Activated CD8-positive, alpha-beta T cell treated with anti-CD3 and anti-CD28 coated beads for 36 hours (primary cell): Measurements from ENCODE around the gene SDR9C7. TPM values are rescaled to one million over a fixed set of nuclear protein-coding genes. Genes with fewer than 3 reads are reported as not detected.

Experiments used
- ATAC-seq: fragments of 200-7000 bp; cut with Tn5 transposase; one replicate; pipeline ENCODE4 v1.10.0; 2021; ENCODE audit warnings: mild to moderate bottlenecking, moderate library complexity
- CTCF ChIA-PET: fragments of 350-600 bp; sonication (Branson Sonifier 250); formaldehyde crosslinking; loops from one replicate; lab custom pipeline; 2021; ENCODE audit warnings: antibody characterized with exemption; lab: Charles Lee
- POLR2A ChIA-PET: fragments of 350-600 bp; sonication (Branson Sonifier 250); formaldehyde crosslinking; loops from one replicate; lab custom pipeline; 2021; ENCODE audit warnings: antibody characterized with exemption; lab: Charles Lee
- DNase-seq: peaks from one replicate; pipeline ENCODE4 v3.0.0-alpha.2; 2020
- H3K27ac Mint-ChIP-seq: one replicate; pipeline ENCODE4 v1.8.0; 2021; ENCODE audit warnings: mild to moderate bottlenecking, mixed read lengths
- H3K27me3 Mint-ChIP-seq: one replicate; pipeline ENCODE4 v1.8.0; 2021; ENCODE audit warnings: mixed read lengths
- H3K36me3 Mint-ChIP-seq: one replicate; pipeline ENCODE4 v1.8.0; 2021; ENCODE audit warnings: low read depth, mixed read lengths
- H3K4me1 Mint-ChIP-seq: one replicate; pipeline ENCODE4 v1.8.0; 2021; ENCODE audit warnings: low read depth, mixed read lengths
- H3K4me3 Mint-ChIP-seq: one replicate; pipeline ENCODE4 v1.8.0; 2021; ENCODE audit warnings: mild to moderate bottlenecking, moderate library complexity, mixed read lengths
- H3K9me3 Mint-ChIP-seq: one replicate; pipeline ENCODE4 v1.8.0; 2021; ENCODE audit warnings: mixed read lengths
- intact Hi-C: fragments of 100-400 bp; cut with micrococcal nuclease; formaldehyde crosslinking; loops from one replicate; pipeline ENCODE4 v1.10.0; 2022
- total RNA-seq, 2 experiments: library from RNA; stranded (reverse); gene quantifications; one replicate each; pipeline ENCODE4 v1.2.3, GENCODE V29; 2021
- TF ChIP-seq, protein P1 (sequence below): fragments of 200-600 bp; IDR thresholded peaks from one replicate; pipeline ENCODE4 v1.8.0; 2022; ENCODE audit warnings: antibody characterized with exemption, mild to moderate bottlenecking

Gene SDR9C7
- total RNA-seq, 2 experiments from 2014 or later: not detected

DNA sequence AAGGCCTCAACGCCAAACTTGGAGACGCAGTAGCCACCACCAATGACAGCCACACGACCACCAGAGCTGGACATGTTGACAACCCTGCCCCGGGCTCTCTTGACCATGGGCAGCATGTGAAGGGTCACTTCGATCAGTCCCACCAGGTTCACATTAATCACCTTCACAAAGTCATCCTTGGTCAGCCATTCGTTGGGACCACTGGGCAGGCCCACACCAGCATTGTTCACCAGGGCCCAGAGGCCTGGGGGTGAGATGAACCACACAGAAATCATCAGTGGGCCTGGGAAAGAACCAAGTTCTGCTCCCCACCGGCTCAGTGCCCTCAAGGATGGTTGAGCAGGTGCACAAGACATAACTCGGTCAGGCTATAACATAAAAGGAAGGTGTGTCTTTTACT lies 4.0 kb downstream of the SDR9C7 start:
- Mint-ChIP-seq H3K27me3 (no peaks in the 10 kb centered on the region), H3K4me3 (no peak overlapping the region), H3K27ac (no peak overlapping the region), H3K4me1 (no peaks in the 10 kb centered on the region), H3K9me3 (no peaks in the 10 kb centered on the region), H3K36me3 (no peaks in the 10 kb centered on the region)
- intact Hi-C loops: no loop called here
- POLR2A ChIA-PET: no interaction called here
- TF ChIP-seq, protein P1, sequence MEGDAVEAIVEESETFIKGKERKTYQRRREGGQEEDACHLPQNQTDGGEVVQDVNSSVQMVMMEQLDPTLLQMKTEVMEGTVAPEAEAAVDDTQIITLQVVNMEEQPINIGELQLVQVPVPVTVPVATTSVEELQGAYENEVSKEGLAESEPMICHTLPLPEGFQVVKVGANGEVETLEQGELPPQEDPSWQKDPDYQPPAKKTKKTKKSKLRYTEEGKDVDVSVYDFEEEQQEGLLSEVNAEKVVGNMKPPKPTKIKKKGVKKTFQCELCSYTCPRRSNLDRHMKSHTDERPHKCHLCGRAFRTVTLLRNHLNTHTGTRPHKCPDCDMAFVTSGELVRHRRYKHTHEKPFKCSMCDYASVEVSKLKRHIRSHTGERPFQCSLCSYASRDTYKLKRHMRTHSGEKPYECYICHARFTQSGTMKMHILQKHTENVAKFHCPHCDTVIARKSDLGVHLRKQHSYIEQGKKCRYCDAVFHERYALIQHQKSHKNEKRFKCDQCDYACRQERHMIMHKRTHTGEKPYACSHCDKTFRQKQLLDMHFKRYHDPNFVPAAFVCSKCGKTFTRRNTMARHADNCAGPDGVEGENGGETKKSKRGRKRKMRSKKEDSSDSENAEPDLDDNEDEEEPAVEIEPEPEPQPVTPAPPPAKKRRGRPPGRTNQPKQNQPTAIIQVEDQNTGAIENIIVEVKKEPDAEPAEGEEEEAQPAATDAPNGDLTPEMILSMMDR: no peak
- DNase-seq (no peak), ATAC-seq (no peak)
- CTCF ChIA-PET: interaction anchor here (0.9 kb wide), 1 partner anchor 71 kb away, joined by 3 read pairs; no protein-coding TSS in a partner anchor

DNA sequence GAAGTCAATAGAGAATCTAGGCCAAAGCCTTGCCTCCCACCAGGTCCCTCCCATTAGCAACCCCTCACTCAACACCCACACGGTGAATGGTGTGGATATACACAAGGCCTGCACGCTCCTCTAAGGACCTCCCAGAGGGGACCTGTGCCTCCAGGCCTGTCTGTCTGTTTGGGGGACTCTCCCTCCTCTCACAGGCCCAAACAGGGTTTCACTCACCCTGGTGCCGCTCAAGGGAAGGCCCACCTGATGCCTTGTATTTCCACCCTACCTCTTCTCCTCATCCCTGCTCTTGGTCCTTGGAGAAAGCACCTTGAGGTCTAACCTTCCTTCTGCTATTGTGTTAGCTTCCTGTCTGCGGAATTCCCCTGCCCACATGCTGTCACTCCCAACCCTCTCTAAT lies 4.4 kb downstream of the SDR9C7 start:
- ATAC-seq (no peak), DNase-seq (no peak)
- TF ChIP-seq, protein P1: no peak
- no peaks in the 10 kb centered on the region for H3K9me3 Mint-ChIP-seq
- no peaks in the 10 kb centered on the region for H3K36me3 Mint-ChIP-seq
- ChIA-PET CTCF (no interaction called here), POLR2A (no interaction called here)
- H3K27me3 Mint-ChIP-seq: no peaks in the 10 kb centered on the region
- H3K27ac Mint-ChIP-seq: no peak overlapping the region
- no peaks in the 10 kb centered on the region for H3K4me1 Mint-ChIP-seq
- no peak overlapping the region for H3K4me3 Mint-ChIP-seq
- intact Hi-C loops: no loop called here

DNA sequence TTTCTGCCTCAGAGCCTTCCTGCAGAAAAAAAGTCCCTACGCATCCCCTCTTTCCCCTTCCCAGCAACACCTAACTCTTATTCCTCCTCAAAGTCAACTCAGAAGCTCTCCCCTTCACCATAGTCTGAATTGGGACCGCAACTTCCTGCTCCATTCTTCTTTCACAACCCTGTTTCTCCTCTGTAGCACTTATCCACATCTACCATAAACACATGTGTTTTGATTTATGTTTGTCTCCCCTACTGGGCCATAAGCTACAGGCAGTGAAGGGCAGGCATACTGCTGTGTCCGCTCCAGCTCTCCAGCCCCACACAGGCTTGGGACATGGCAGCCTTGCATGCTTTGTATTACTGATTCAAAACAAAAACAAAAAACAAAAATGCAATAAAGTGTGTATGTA lies 5.9 kb downstream of the SDR9C7 start:
- Mint-ChIP-seq H3K27me3 (no peaks in the 10 kb centered on the region), H3K36me3 (no peaks in the 10 kb centered on the region), H3K4me3 (no peak overlapping the region), H3K27ac (no peak overlapping the region), H3K4me1 (no peaks in the 10 kb centered on the region), H3K9me3 (no peaks in the 10 kb centered on the region)
- TF ChIP-seq, protein P1: no peak
- intact Hi-C loops: no loop called here
- ChIA-PET POLR2A (interaction anchor here (0.6 to 0.9 kb wide), 2 partner anchors 26 to 154 kb away, joined by 3 read pairs; no protein-coding TSS in a partner anchor), CTCF (interaction anchor here (1.3 kb wide), 1 partner anchor 88 kb away, joined by 3 read pairs; no protein-coding TSS in a partner anchor)
- ATAC-seq (no peak), DNase-seq (no peak)

DNA sequence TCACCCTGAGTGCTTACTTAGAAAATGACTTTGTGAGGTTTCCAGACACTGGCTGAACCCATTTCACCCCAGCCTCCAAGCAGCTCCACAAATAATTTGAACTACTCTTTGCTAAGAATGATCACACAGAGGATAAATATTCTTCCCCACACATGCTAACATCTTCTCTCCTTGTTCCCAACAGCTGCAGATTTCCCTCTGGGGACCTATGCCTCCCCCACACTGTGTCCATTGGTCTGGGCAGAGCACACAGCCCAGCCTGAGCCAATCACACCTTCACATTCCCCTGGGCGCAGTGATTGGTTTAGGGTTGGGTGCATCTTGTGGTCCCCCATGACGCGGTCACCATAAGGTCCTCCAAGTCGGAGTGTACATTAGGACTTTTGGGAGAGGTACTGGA lies 6.9 kb downstream of the SDR9C7 start:
- ATAC-seq (no peak), DNase-seq (no peak)
- ChIA-PET CTCF (interaction anchor here (1.0 kb wide), 1 partner anchor 60 kb away, joined by 4 read pairs; no protein-coding TSS in a partner anchor), POLR2A (no interaction called here)
- Mint-ChIP-seq H3K36me3 (no peaks in the 10 kb centered on the region), H3K4me1 (no peaks in the 10 kb centered on the region), H3K4me3 (no peak overlapping the region), H3K27me3 (no peaks in the 10 kb centered on the region), H3K27ac (no peak overlapping the region), H3K9me3 (no peaks in the 10 kb centered on the region)
- intact Hi-C loops: no loop called here
- TF ChIP-seq, protein P1: no peak

DNA sequence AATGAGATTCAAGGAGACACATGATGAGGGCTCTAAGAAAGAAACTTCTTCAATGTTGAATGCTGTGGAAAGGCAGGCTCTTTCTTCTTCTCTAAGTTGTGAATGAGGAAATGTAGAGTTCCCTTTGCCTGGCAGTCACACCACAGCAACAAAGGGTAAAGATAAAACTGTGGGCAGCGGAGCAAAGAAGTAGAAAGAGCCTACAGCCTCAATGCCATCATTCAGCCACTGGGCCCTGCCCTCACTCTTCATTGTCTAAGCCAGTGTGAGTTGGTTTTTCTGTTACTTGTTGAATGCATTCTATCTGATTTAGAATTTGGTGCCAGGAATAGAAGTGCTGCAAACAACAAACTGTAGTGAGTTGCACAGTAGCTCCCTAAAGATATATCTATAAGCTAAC lies 12.2 kb downstream of the SDR9C7 start:
- POLR2A ChIA-PET: no interaction called here
- no peaks in the 10 kb centered on the region for H3K36me3 Mint-ChIP-seq
- no peak for DNase-seq
- H3K27me3 Mint-ChIP-seq: no peaks in the 10 kb centered on the region
- no peak for ATAC-seq
- no peak overlapping the region for H3K27ac Mint-ChIP-seq
- CTCF ChIA-PET: no interaction called here
- peaks cover 13% of the 10 kb centered on the region for H3K9me3 Mint-ChIP-seq
- no peaks in the 10 kb centered on the region for H3K4me1 Mint-ChIP-seq
- H3K4me3 Mint-ChIP-seq: no peak overlapping the region
- intact Hi-C loops: no loop called here
- TF ChIP-seq, protein P1: no peak
